ENCODE measurements around the gene AMDHD1.

- TF ChIP-seq POLR2A (IDR thresholded peaks at IDR 0.05; ENCODE audit: low read length) (no peak), GATA1 (IDR thresholded peaks at IDR 0.05; ENCODE audit: low read depth, low read length) (no peak)
Observed at GRCh38 chr12:95978351-95978750, 35.2 kb downstream of the AMDHD1 start.

Measured in erythroblast (primary cell).